Activated CD8-positive, alpha-beta memory T cell treated with anti-CD3 and anti-CD28 coated beads, Interleukin-2, amount 50 U/mL, for 24 hours (primary cell): ENCODE data around the gene RHOH.

Experiments used
- DNase-seq: peaks from one replicate; pipeline ENCODE4 v3.0.0-alpha.2; 2020; ENCODE audit errors: extremely low read depth

Gene RHOH

GRCh38 chr4:40238008-40238699, 41.3 kb downstream of the RHOH start:
- no peak for DNase-seq

GRCh38 chr4:40238700-40239548, 42.1 kb downstream of the RHOH start:
- peak; percentile 64 for DNase-seq

DNA sequence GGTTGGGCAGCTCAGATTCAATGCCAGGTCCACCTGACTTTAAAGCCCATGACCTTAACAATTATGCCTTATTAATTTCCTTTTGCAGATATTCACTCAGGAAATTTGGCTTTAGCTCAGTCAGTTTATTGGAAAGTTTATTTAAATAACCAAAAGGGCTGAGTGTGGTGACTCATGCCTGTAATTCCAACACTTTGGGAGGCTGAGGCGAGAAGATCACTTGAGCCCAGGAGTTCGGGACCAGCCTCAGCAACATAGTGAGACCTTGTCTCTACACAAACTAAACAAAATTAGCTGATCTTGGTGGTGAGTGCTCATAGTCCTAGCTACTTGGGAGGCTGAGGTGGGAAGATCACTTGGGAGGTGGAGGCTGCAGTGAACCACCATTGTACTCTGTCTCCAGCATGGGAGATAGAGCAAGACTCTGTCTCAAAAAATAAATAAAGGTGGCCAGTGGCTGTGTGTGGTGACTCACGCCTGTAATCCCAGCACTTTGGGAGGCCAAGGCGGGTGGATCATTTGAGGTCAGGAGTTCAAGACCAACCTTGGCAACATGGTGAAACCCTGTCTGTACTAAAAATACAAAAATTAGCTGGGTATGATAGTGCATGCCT, 43.3 kb downstream of the RHOH start:
- no peak for DNase-seq

DNA sequence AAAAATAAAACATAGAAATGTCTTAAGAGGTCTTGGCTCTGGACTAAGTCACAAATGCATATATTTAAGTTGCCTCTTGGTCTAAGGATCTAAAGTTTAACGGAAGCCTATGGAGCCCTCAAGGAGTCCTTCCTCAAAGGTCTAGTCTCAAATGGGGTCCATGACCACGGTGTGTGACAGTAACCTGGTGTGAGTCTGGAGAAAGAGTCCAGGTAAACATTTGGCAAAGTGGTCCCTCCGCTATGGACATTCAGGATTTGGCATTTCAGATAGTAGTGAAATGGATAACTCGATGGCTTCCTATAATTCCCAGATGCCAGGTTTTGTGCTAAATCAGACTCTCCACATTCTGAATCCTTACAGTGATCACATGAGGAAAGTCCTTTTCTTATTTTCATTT, 44.2 kb downstream of the RHOH start:
- no peak for DNase-seq

DNA sequence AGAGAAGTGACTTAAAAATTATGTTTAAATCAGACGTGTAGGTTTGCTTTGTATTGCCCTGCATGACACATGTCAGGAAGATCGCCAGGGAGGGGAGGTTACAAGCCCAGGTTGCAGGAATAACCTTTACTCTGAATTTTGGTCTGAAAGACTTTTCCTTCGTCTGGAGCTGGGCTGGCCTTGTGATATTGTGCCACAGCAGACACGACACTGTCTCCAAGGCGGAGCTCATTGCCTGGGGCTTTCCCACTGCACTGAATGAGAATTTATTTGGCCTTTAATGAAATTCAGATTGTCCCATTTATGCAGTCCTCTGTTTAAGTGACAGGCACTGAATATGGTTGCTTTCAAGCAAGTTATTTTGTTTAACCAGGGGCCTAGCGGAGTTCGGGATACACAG, 45.1 kb downstream of the RHOH start:
- no peak for DNase-seq

GRCh38 chr4:40243386-40243948, 46.6 kb downstream of the RHOH start:
- no peak for DNase-seq

DNA sequence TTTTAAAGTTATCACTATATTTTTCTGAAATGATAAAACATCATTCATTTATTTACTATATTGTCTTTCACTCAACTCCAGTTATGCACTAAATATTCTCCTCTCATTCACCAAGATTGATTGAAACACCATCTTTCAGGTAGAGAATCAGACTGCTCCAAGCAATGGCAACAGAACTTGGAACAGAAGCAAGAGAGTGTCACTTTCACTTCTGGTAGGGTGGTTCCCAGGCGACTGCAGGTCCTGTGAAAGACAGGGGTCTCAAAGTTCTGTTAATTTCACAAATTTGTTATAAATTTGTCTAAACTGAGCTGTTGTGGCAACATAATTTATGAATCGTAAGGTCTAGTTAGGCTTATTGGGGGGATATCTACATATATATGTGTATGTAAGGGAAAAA, 47.8 kb downstream of the RHOH start:
- no peak for DNase-seq

DNA sequence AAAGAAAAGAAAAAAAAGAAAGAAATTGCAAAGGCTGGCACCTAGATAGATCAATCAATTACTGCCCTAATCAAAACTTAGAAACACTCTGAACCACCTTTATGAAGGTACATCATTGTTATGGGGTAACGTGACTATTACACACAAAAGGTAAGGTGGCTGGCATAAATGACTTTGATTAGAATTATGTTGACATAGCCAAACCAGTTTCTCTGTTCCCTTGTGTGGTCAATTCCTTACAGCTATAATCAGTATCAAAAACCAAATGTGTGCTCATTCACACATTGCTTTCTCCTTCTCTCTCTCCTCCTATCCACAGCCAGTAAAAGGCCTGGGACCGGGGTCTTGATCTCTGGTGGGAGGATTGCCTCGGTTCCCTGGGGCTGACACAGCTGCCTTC, 48.7 kb downstream of the RHOH start:
- no peak for DNase-seq

- DNase-seq = no peak
Measured at GRCh38 chr4:40246011-40246900, 49.4 kb downstream of the RHOH start.

DNA sequence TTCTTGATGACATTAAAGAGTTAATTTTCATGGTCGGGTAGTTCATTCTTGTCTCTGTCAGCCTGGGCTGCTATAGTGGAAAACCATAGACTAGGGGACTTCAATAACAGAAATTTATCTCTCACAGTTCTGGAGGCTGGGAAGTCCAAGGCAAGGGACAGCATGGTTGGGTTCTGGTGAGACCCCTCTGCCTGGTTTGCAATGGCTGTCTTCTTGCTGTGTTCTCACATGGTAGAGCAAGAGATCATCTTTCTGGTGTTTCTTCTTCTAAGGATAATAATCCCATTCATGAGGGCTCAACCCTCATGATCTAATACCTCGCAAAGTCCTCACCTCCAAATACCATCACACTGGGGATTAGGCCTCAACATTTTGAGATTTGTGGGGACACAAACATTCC, 50.1 kb downstream of the RHOH start:
- no peak for DNase-seq

GRCh38 chr4:40247350-40247749, 50.5 kb downstream of the RHOH start:
- no peak for DNase-seq

- no peak for DNase-seq
Measured at GRCh38 chr4:40251366-40251765, 54.5 kb downstream of the RHOH start.

DNA sequence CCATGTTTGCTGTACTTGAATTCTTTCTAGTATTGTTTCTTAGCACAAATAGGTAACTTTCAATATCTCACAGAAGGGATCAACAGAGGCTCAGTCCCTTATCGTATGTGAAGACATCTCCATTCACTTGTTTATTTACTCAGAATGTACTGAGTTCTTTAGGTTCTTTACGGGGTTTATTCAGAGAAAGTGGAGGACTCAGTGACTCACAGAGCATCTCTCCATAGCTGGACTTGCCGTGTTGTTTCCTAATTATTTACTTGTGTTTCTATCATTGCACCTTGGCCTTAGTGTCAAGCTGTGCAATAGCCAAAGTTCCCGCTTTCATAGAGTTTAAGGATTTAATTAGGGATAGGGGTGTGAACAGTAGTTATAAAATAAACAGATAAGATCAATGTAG, 57.1 kb downstream of the RHOH start:
- no peak for DNase-seq

DNA sequence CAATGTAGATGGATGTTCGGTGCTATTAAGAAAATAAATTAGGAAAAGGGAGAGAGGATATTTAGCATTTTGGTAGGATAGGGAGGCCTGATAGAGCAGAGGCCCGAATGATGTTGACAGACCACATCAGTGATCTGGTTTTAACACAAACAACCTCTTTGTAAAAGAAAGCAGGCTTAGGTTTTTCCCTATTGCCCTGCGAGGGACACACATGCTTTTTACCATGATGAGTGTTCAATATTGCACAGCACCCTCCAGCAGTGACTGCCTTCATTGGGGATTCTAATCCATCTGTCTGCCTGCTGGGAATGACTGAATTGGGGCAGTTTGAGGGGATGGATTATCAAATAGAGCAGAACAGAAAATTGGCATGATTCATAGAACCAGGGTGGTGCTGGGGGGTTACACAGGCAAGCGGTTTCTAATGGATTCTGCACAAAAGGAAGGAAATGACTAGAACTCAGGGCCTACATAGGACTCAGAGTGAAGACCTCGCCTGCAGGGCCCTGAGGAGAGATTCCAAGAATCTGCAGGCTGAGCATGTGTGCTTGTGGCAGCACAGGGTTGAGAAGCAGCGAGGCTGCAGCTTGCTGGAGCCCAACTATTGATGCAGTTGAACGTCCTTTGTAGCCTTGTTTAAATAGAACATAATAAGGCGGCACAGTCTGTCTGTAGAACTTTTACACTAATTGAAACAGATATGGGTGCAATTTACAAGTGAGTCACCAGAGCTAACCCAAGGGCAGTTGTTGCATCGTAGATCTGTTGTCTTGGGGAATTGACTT, 58.0 kb downstream of the RHOH start:
- DNase-seq = no peak

DNA sequence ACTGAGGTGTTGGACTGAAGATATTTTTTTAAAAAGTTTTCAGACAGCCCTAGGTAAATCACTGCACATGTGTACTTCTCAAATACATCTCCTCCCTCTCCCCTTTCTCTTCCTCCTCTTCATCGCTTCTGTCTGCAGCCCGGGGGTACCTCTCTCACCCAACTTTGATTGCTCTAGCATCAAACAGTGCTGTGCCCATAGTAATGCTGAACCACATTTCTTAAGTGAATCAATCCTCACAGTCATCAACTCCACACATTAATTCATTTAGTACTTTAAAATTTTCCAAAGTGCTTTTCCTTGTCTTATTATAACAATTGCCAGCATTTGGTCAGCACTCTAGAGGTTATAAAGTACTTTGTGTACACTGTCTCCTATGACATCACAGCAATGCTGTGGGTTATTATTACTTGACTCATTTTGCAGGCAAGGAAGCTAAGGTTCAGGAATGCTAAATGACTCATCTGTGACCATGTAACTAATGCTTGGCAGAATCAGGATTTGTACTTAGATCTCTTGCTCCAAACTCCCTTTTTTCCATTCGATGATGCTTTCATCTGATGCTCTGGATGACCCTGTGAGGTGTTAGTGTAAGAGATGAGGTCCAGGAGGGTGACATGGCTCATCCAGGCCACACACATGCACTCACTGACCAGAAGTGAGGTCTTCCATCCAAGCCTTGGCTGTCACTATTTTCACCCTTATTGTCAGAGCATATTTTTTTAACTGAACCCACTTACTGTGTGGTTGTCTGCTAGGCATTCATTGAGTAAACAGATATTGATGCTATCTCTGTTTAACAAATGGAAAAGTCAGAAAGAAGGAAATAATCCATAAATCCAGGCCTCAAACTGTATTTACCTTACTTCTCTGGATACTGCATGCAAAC, 58.8 kb downstream of the RHOH start:
- no peak for DNase-seq

- no peak for DNase-seq
Measured at GRCh38 chr4:40256329-40256728, 59.5 kb downstream of the RHOH start.

DNA sequence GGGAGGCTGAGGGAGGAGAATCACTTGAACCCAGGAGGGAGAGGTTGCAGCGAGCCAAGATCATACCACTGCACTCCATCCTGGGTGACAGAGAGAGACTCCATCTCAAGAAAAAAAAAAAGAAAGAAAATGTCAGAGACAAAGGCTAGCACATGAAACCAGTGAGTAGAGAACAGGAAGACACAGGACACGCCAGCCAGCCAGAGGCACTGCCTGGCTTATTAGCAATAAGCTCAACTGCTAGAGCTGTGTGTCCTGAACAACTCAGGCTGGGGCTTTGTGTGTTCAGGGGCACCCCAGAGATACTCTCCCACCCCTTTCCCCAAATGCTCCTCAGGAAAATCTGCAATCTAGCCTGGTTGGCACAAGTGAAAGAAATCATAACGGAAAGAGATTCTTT, 60.0 kb downstream of the RHOH start:
- DNase-seq = no peak

GRCh38 chr4:40258627-40259026, 61.8 kb downstream of the RHOH start:
- no peak for DNase-seq

- DNase-seq = no peak
Measured at GRCh38 chr4:40261231-40262076, 64.6 kb downstream of the RHOH start.
